Measurements from ENCODE around the gene TEX51.

The TEX51 gene

DNA sequence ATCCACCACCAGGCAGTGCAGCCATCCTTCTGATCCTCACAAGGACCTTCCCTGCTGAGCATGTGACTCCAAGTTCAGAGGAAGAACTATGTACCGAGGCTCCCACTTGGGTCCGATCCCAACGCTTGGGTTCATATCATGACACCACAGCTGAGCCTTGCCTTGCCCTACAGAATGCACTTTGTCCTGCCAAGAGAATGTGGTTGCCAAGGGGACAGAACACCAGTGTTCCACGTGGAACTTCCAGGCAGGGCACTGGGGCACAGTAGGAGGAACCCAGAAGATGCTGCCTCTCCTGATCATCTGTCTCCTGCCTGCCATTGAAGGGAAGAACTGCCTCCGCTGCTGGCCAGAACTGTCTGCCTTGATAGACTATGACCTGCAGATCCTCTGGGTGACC, at the start of gene TEX51:
TEX51 (plus strand) TSS at position 255 of the 400 bp plus-strand sequence; CDS start at position 284, 29 bp downstream.
- TF ChIP-seq TOX (CRISPR knock-in tag; IDR thresholded peaks at IDR 0.05; ENCODE audit: borderline replicate concordance) (no peak), ZFP30 (CRISPR knock-in tag; IDR thresholded peaks at IDR 0.05) (no peak), GLIS3 (CRISPR knock-in tag; IDR thresholded peaks at IDR 0.05) (no peak), ISL1 (CRISPR knock-in tag; IDR thresholded peaks at IDR 0.05) (no peak), CSDC2 (CRISPR knock-in tag; IDR thresholded peaks at IDR 0.05) (no peak), PPARA (CRISPR knock-in tag; IDR thresholded peaks at IDR 0.05; ENCODE audit: borderline replicate concordance) (no peak), SNAI2 (CRISPR knock-in tag; IDR thresholded peaks at IDR 0.05) (no peak)
- TF ChIP-seq, protein P1, sequence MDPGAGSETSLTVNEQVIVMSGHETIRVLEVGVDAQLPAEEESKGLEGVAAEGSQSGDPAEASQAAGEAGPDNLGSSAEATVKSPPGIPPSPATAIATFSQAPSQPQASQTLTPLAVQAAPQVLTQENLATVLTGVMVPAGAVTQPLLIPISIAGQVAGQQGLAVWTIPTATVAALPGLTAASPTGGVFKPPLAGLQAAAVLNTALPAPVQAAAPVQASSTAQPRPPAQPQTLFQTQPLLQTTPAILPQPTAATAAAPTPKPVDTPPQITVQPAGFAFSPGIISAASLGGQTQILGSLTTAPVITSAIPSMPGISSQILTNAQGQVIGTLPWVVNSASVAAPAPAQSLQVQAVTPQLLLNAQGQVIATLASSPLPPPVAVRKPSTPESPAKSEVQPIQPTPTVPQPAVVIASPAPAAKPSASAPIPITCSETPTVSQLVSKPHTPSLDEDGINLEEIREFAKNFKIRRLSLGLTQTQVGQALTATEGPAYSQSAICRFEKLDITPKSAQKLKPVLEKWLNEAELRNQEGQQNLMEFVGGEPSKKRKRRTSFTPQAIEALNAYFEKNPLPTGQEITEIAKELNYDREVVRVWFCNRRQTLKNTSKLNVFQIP (CRISPR knock-in tag; IDR thresholded peaks at IDR 0.05; ENCODE audit: borderline replicate concordance, low read depth), result no peak
- ATAC-seq, result no peak

DNA sequence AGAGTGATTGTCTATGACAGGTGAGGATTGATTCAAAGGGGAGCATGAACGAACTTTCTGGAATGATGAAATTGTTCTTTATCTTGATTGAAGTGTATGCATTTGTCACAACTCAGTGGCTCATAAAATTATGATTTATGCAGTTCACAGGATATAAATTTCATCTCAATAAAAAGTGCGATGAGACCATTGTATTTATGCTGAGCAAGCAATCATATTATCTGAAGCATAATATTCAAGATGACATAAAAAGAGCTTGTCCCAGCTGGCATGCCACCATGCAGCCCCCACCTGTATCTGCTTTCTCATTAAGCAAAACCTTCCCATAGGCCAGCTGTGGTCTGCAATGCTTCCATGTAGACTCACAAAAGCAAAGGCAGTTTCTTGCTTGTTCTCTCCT, 49.6 kb upstream of the TEX51 start:
- no peak for ATAC-seq
- TF ChIP-seq, protein P1 (CRISPR knock-in tag; IDR thresholded peaks at IDR 0.05; ENCODE audit: borderline replicate concordance, low read depth), result no peak
- TF ChIP-seq BACH2 (CRISPR knock-in tag; IDR thresholded peaks at IDR 0.05; ENCODE audit: borderline replicate concordance) (no peak), CSDC2 (CRISPR knock-in tag; IDR thresholded peaks at IDR 0.05) (no peak), ZFP3 (CRISPR knock-in tag; IDR thresholded peaks at IDR 0.05) (no peak), ZNF70 (CRISPR knock-in tag; IDR thresholded peaks at IDR 0.05) (no peak), ZNF8 (CRISPR knock-in tag; IDR thresholded peaks at IDR 0.05) (no peak), ZFP30 (CRISPR knock-in tag; IDR thresholded peaks at IDR 0.05) (no peak), RARB (CRISPR knock-in tag; IDR thresholded peaks at IDR 0.05) (no peak), TCF4 (CRISPR knock-in tag; IDR thresholded peaks at IDR 0.05; ENCODE audit: borderline replicate concordance) (no peak), ESRRG (CRISPR knock-in tag; IDR thresholded peaks at IDR 0.05) (no peak), SNAI2 (CRISPR knock-in tag; IDR thresholded peaks at IDR 0.05) (no peak), OSR1 (CRISPR knock-in tag; IDR thresholded peaks at IDR 0.05) (no peak), ISL1 (CRISPR knock-in tag; IDR thresholded peaks at IDR 0.05) (no peak), ZC3H10 (CRISPR knock-in tag; IDR thresholded peaks at IDR 0.05) (no peak), TOX (CRISPR knock-in tag; IDR thresholded peaks at IDR 0.05; ENCODE audit: borderline replicate concordance) (no peak)
- TF ChIP-seq, protein P2, sequence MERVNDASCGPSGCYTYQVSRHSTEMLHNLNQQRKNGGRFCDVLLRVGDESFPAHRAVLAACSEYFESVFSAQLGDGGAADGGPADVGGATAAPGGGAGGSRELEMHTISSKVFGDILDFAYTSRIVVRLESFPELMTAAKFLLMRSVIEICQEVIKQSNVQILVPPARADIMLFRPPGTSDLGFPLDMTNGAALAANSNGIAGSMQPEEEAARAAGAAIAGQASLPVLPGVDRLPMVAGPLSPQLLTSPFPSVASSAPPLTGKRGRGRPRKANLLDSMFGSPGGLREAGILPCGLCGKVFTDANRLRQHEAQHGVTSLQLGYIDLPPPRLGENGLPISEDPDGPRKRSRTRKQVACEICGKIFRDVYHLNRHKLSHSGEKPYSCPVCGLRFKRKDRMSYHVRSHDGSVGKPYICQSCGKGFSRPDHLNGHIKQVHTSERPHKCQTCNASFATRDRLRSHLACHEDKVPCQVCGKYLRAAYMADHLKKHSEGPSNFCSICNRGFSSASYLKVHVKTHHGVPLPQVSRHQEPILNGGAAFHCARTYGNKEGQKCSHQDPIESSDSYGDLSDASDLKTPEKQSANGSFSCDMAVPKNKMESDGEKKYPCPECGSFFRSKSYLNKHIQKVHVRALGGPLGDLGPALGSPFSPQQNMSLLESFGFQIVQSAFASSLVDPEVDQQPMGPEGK (CRISPR knock-in tag; IDR thresholded peaks at IDR 0.05; ENCODE audit: borderline replicate concordance), result no peak
- TF ChIP-seq, protein P3, sequence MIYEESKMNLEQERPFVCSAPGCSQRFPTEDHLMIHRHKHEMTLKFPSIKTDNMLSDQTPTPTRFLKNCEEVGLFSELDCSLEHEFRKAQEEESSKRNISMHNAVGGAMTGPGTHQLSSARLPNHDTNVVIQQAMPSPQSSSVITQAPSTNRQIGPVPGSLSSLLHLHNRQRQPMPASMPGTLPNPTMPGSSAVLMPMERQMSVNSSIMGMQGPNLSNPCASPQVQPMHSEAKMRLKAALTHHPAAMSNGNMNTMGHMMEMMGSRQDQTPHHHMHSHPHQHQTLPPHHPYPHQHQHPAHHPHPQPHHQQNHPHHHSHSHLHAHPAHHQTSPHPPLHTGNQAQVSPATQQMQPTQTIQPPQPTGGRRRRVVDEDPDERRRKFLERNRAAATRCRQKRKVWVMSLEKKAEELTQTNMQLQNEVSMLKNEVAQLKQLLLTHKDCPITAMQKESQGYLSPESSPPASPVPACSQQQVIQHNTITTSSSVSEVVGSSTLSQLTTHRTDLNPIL (CRISPR knock-in tag; IDR thresholded peaks at IDR 0.05; ENCODE audit: low read depth), result no peak
- TF ChIP-seq, protein P4, sequence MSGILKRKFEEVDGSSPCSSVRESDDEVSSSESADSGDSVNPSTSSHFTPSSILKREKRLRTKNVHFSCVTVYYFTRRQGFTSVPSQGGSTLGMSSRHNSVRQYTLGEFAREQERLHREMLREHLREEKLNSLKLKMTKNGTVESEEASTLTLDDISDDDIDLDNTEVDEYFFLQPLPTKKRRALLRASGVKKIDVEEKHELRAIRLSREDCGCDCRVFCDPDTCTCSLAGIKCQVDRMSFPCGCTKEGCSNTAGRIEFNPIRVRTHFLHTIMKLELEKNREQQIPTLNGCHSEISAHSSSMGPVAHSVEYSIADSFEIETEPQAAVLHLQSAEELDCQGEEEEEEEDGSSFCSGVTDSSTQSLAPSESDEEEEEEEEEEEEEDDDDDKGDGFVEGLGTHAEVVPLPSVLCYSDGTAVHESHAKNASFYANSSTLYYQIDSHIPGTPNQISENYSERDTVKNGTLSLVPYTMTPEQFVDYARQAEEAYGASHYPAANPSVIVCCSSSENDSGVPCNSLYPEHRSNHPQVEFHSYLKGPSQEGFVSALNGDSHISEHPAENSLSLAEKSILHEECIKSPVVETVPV (CRISPR knock-in tag; IDR thresholded peaks at IDR 0.05), result no peak

DNA sequence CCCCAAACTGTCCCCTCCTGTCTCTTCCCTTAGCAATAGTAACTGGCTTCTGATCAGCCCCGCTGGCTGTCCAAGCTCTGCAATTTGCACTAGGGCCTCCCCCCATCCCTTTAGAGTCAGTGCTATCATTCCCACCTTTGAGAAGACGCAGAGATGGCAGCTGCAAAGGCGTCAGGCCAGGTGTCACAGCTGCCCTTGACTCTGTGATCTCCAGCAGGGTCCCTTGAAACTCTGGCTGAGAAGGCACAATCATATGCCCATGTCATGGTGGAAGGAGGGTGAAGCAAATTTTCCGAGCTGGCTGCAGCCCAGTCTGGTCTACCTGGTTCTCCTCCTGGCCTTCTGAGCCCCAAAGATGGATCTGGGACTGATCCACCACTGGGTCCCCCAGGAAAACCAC, 49.2 kb upstream of the TEX51 start:
- no peak for ATAC-seq
- TF ChIP-seq PPARA (CRISPR knock-in tag; IDR thresholded peaks at IDR 0.05; ENCODE audit: borderline replicate concordance), result no peak
- no peak for TF ChIP-seq ZC3H10 (CRISPR knock-in tag; IDR thresholded peaks at IDR 0.05)
- TF ChIP-seq, protein P2 (CRISPR knock-in tag; IDR thresholded peaks at IDR 0.05; ENCODE audit: borderline replicate concordance), result no peak
- TF ChIP-seq ZFP3 (CRISPR knock-in tag; IDR thresholded peaks at IDR 0.05), result no peak
- no peak for TF ChIP-seq ZNF70 (CRISPR knock-in tag; IDR thresholded peaks at IDR 0.05)
- no peak for TF ChIP-seq ZNF8 (CRISPR knock-in tag; IDR thresholded peaks at IDR 0.05)
- TF ChIP-seq RARB (CRISPR knock-in tag; IDR thresholded peaks at IDR 0.05), result no peak
- TF ChIP-seq ZNF565 (CRISPR knock-in tag; conservative IDR thresholded peaks at IDR 0.05; ENCODE audit: low read depth), result no peak
- no peak for TF ChIP-seq ZFP30 (CRISPR knock-in tag; IDR thresholded peaks at IDR 0.05)
- no peak for TF ChIP-seq ARNTL (CRISPR knock-in tag; IDR thresholded peaks at IDR 0.05; ENCODE audit: borderline replicate concordance, low read depth)
- no peak for TF ChIP-seq OSR1 (CRISPR knock-in tag; IDR thresholded peaks at IDR 0.05)
- no peak for TF ChIP-seq ISL1 (CRISPR knock-in tag; IDR thresholded peaks at IDR 0.05)
- TF ChIP-seq TCF4 (CRISPR knock-in tag; IDR thresholded peaks at IDR 0.05; ENCODE audit: borderline replicate concordance), result no peak
- TF ChIP-seq, protein P1 (CRISPR knock-in tag; IDR thresholded peaks at IDR 0.05; ENCODE audit: borderline replicate concordance, low read depth), result no peak
- TF ChIP-seq BACH2 (CRISPR knock-in tag; IDR thresholded peaks at IDR 0.05; ENCODE audit: borderline replicate concordance), result no peak

Data from SK-N-SH treated with all-trans-retinoic acid at 6 μM for 48 hours (cell line).